ENCODE results near the gene SLC11A2. TPM values are rescaled to one million over a fixed set of nuclear protein-coding genes. Genes with fewer than 3 reads are reported as not detected.

SLC11A2 gene
- total RNA-seq, 3 donors from 2014 or later (not counting 1 experiment from before 2014, with no cell fraction given) = 34.3 to 54.3 (median 42.7) TPM

DNA sequence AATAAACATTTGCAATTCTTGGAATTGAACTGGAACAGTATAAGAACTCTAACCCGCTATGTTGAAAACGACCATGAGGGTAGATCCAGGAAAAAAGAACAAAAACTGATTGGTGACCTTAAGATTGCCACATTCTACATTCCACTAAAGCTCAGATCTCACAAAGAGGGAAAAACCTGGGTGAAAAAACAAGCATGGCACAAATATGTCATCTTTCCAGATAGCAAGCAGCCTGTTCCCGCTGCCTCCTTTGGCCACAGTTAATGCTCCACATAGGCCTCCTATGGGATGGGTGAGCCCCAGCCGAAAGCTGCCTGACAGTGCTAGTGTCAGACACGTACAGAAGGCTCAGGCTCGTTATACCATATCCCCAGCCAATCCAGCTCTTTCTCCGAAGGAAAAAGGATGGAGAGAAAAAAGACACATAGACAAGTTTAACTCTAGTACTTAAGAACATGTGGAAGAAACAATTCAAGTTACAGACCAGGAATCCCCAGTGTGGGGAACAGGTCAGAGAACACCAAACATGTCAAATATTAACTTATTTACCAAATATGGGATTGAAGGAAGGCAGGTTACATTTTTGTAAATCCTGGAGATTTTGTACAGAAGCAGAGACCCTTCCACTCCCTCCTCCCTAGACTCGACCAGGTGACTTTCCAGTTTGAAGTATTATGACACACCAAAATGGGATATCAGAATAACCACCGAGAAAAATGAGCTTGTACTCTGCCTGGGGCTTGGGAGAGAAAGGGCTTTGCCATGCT lies 36.6 kb upstream of the SLC11A2 start:
- no peaks in the 10 kb centered on the region for H3K27me3 ChIP-seq (ENCODE audit: control insufficient read depth, insufficient read depth, low read length)
- H3K9me3 Mint-ChIP-seq = no peaks in the 10 kb centered on the region
- H3K36me3 ChIP-seq (ENCODE audit: control insufficient read depth, insufficient read depth, low read length) = peaks cover 77% of the 10 kb centered on the region
- H3K27ac ChIP-seq (ENCODE audit: low read length) = no peak overlapping the region
- H3K4me1 Mint-ChIP-seq = no peaks in the 10 kb centered on the region
- 96% methylated on average over 9 of the region's 9 CpGs for WGBS (ENCODE audit: insufficient coverage)
- TF ChIP-seq, protein P1, sequence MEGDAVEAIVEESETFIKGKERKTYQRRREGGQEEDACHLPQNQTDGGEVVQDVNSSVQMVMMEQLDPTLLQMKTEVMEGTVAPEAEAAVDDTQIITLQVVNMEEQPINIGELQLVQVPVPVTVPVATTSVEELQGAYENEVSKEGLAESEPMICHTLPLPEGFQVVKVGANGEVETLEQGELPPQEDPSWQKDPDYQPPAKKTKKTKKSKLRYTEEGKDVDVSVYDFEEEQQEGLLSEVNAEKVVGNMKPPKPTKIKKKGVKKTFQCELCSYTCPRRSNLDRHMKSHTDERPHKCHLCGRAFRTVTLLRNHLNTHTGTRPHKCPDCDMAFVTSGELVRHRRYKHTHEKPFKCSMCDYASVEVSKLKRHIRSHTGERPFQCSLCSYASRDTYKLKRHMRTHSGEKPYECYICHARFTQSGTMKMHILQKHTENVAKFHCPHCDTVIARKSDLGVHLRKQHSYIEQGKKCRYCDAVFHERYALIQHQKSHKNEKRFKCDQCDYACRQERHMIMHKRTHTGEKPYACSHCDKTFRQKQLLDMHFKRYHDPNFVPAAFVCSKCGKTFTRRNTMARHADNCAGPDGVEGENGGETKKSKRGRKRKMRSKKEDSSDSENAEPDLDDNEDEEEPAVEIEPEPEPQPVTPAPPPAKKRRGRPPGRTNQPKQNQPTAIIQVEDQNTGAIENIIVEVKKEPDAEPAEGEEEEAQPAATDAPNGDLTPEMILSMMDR (IDR thresholded peaks at IDR 0.05) = no peak
- no peak overlapping the region for H3K4me3 ChIP-seq (ENCODE audit: low read length)
- ATAC-seq = no peak
- H3K9me3 ChIP-seq (ENCODE audit: control insufficient read depth, insufficient read depth, low read length) = no peaks in the 10 kb centered on the region
- peak overlapping the region; percentile 18 to 27 for H3K27ac Mint-ChIP-seq
- DNase-seq = no peak
- intact Hi-C loops (cut with micrococcal nuclease) = no loop called here
- no peaks in the 10 kb centered on the region for H3K27me3 Mint-ChIP-seq (ENCODE audit: low read depth in 2 of 2)
- no peaks in the 10 kb centered on the region for H3K36me3 Mint-ChIP-seq
- H3K4me3 Mint-ChIP-seq = no peak overlapping the region
- H3K4me1 ChIP-seq (ENCODE audit: control insufficient read depth, insufficient read depth, low read length) = no peaks in the 10 kb centered on the region

DNA sequence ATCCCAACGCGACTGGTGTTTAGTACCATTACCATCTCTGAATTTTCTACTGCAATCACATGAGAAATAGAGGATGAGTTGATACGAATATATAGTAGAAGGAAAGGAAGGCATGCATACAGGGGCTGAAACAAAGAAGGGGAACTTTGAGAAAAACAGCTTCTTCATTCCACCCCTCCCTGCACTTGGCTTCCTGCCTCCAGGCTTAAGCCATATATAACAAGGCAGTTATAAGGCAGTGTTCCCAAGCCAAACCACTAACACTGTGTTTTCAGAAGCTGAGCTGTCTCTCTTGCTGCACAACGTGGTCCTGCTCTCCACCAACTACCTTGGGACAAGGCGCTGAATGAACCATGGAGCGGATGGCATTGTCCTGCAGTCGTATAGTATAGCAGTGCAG lies 32.9 kb upstream of the SLC11A2 start:
- Mint-ChIP-seq H3K36me3 (no peaks in the 10 kb centered on the region), H3K27ac (peak overlapping the region in 1 of 2 donors; percentile 27), H3K4me1 (no peaks in the 10 kb centered on the region), H3K4me3 (no peak overlapping the region), H3K27me3 (ENCODE audit: low read depth in 2 of 2) (no peaks in the 10 kb centered on the region), H3K9me3 (no peaks in the 10 kb centered on the region)
- Histone ChIP-seq H3K4me1 (ENCODE audit: control insufficient read depth, insufficient read depth, low read length) (no peaks in the 10 kb centered on the region), H3K27ac (ENCODE audit: low read length) (no peak overlapping the region), H3K27me3 (ENCODE audit: control insufficient read depth, insufficient read depth, low read length) (no peaks in the 10 kb centered on the region), H3K9me3 (ENCODE audit: control insufficient read depth, insufficient read depth, low read length) (no peaks in the 10 kb centered on the region), H3K4me3 (ENCODE audit: low read length) (no peak overlapping the region), H3K36me3 (ENCODE audit: control insufficient read depth, insufficient read depth, low read length) (peaks cover 76% of the 10 kb centered on the region)
- TF ChIP-seq, protein P1 (IDR thresholded peaks at IDR 0.05) = no peak
- no peak for ATAC-seq
- no peak for DNase-seq
- intact Hi-C loops (cut with micrococcal nuclease) = no loop called here
- 98% methylated on average over 4 of the region's 7 CpGs for WGBS (ENCODE audit: insufficient coverage)

DNA sequence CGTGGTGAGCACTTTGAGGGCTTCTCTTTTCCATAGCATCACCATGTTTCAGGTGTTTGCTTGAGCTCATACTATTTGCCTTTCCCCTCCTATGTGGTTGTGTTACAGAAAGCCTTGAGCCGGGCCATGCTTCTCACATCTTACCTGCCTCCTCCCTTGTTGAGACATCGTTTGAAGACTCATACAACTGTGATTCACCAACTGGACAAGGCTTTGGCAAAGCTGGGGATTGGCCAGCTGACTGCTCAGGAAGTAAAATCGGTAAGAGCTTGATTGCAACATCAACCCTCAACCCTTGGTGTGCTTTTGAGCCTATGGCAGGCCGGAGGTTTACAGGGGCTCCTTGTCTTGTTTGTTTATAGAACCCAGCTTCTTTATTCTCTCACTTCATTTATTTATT lies 30.1 kb upstream of the SLC11A2 start:
- WGBS (ENCODE audit: insufficient coverage) = 86% methylated on average over 4 of the region's 5 CpGs
- intact Hi-C loops (cut with micrococcal nuclease) = no loop called here
- TF ChIP-seq, protein P1 (IDR thresholded peaks at IDR 0.05) = no peak
- peaks cover 0 to 6% of the 10 kb centered on the region in 2 donors for H3K4me1 Mint-ChIP-seq
- no peak overlapping the region for H3K4me3 Mint-ChIP-seq
- peaks cover 63% of the 10 kb centered on the region for H3K36me3 ChIP-seq (ENCODE audit: control insufficient read depth, insufficient read depth, low read length)
- H3K27ac ChIP-seq (ENCODE audit: low read length) = no peak overlapping the region
- DNase-seq = no peak
- peaks cover 10% of the 10 kb centered on the region for H3K36me3 Mint-ChIP-seq
- no peak for ATAC-seq
- H3K4me1 ChIP-seq (ENCODE audit: control insufficient read depth, insufficient read depth, low read length) = no peaks in the 10 kb centered on the region
- no peaks in the 10 kb centered on the region for H3K27me3 Mint-ChIP-seq (ENCODE audit: low read depth in 2 of 2)
- H3K27me3 ChIP-seq (ENCODE audit: control insufficient read depth, insufficient read depth, low read length) = no peaks in the 10 kb centered on the region
- H3K27ac Mint-ChIP-seq = no peak overlapping the region
- no peaks in the 10 kb centered on the region for H3K9me3 Mint-ChIP-seq
- H3K9me3 ChIP-seq (ENCODE audit: control insufficient read depth, insufficient read depth, low read length) = no peaks in the 10 kb centered on the region
- no peak overlapping the region for H3K4me3 ChIP-seq (ENCODE audit: low read length)

DNA sequence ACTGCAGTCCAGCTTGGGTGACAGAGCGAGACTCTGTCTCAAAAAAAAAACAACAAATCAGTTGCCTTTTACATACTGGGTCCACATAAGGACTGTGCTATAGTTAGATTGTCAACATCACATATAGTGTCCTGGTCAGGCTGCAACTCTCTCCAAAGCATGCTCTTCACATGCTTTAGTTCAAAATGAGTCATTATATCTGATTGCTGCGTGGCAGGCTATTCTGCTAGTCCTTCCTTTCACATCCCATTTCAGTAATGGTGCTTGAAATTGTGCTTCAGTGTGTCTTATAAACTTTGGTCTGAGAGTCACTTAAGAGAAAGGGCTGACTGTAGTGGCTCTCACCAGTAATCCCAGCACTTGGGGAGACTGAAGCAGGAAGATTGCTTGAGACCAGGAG lies 28.9 kb upstream of the SLC11A2 start:
- H3K9me3 Mint-ChIP-seq = no peaks in the 10 kb centered on the region
- Histone ChIP-seq H3K4me3 (ENCODE audit: low read length) (no peak overlapping the region), H3K4me1 (ENCODE audit: control insufficient read depth, insufficient read depth, low read length) (no peaks in the 10 kb centered on the region), H3K36me3 (ENCODE audit: control insufficient read depth, insufficient read depth, low read length) (peaks cover 55% of the 10 kb centered on the region), H3K9me3 (ENCODE audit: control insufficient read depth, insufficient read depth, low read length) (no peaks in the 10 kb centered on the region), H3K27ac (ENCODE audit: low read length) (no peak overlapping the region), H3K27me3 (ENCODE audit: control insufficient read depth, insufficient read depth, low read length) (no peaks in the 10 kb centered on the region)
- peaks cover 0 to 6% of the 10 kb centered on the region in 2 donors for H3K4me1 Mint-ChIP-seq
- peaks cover 10% of the 10 kb centered on the region for H3K36me3 Mint-ChIP-seq
- intact Hi-C loops (cut with micrococcal nuclease) = no loop called here
- 91% methylated on average over 1 of the region's 2 CpGs for WGBS (ENCODE audit: insufficient coverage)
- no peak for DNase-seq
- no peak overlapping the region for H3K4me3 Mint-ChIP-seq
- TF ChIP-seq, protein P1 (IDR thresholded peaks at IDR 0.05) = no peak
- ATAC-seq = no peak
- no peaks in the 10 kb centered on the region for H3K27me3 Mint-ChIP-seq (ENCODE audit: low read depth in 2 of 2)
- H3K27ac Mint-ChIP-seq = no peak overlapping the region
